Testis (tissue), 3 donors: ENCODE results near the gene PRR32. TPM values are rescaled to one million over a fixed set of nuclear protein-coding genes. Genes with fewer than 3 reads are reported as not detected.

Experiments used
- DNase-seq: peaks from one replicate; pipeline ENCODE4 v3.0.0-alpha.2; 2019
- H3K27ac ChIP-seq, 2 donors: fragments of 200-600 bp; sonication (generic); one replicate each; pipeline ENCODE4 v1.5.1; 2019
- H3K27me3 ChIP-seq: fragments of 200-600 bp; sonication (generic); one replicate; pipeline ENCODE4 v1.5.1; 2019
- H3K36me3 ChIP-seq: fragments of 200-600 bp; sonication (generic); one replicate; pipeline ENCODE4 v1.5.1; 2017; ENCODE audit warnings: low read depth; ENCODE audit errors: missing control alignments
- H3K4me1 ChIP-seq: fragments of 200-600 bp; sonication (generic); one replicate; pipeline ENCODE4 v1.5.1; 2019
- H3K4me3 ChIP-seq, 2 donors: fragments of 200-600 bp; sonication (generic); one replicate each; pipeline ENCODE4 v1.5.1; 2017 to 2019
- H3K9me3 ChIP-seq: fragments of 200-600 bp; sonication (generic); one replicate; pipeline ENCODE4 v1.5.1; 2017
- CTCF ChIP-seq, 3 experiments: fragments of 450-650 bp in 2 of 3; fragments of 200-600 bp in 1 of 3; sonication (generic) in 1 of 3; IDR thresholded peaks; one replicate each; pipeline ENCODE4 v1.5.1; 2016 to 2019; ENCODE audit warnings: antibody characterized with exemption in 3 of 3, mild to moderate bottlenecking in 2 of 3, moderate library complexity in 1 of 3
- POLR2A ChIP-seq: fragments of 450-650 bp; IDR thresholded peaks from one replicate; pipeline ENCODE4 v1.6.1; 2017; ENCODE audit warnings: antibody characterized with exemption, mild to moderate bottlenecking, moderate library complexity
- WGBS, 2 donors: methylation state at CpG; one replicate each; pipeline ENCODE4 v1.1.5; 2018; 5-methylcytosine and 5-hydroxymethylcytosine counted together
- intact Hi-C: fragments of 100-400 bp; cut with DNase I; formaldehyde crosslinking; loops from one replicate; pipeline ENCODE4 v1.15.1; 2023; ENCODE audit warnings: low total_unique reads
- polyA plus RNA-seq: library from polyadenylated mRNA; stranded (reverse); fragments of 350-450 nt; fragmentation: Illumina TruSeq; extraction: RNeasy Lipid Tissue Mini Kit (QIAGEN cat#74804); gene quantifications from one replicate; pipeline ENCODE4 v1.2.3, GENCODE V29; 2014; ENCODE audit warnings: low read depth, low replicate concordance; ENCODE audit not compliant: insufficient read depth
- total RNA-seq, 2 donors: library from RNA; depleted of rRNA; stranded (reverse); fragments of >200 nt; gene quantifications; one replicate each; pipeline ENCODE4 v1.2.3, GENCODE V29; 2016

PRR32 gene
- total and polyA plus RNA-seq, 3 donors from 2014 or later = not detected

DNA sequence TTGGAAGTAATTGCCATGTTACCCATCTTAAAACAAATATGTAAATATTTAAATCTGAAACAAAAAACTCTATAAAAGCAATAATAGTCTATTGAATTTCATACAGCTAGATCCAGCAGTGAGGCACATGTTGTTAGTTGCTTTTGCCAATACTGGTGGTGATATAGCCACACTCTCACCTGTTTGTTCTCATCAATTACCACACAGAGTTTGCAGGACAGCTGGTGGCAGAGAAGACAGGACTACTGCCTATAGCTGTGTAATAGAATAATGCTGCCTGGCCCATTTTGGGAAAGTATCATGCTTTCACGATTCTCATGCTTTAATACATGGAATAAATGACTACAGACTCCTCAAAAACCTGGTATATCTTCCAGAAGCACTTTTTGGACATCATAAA lies 3.7 kb upstream of the PRR32 start:
- no peaks in the 10 kb centered on the region for H3K4me1 ChIP-seq
- WGBS, 2 donors = 57 to 87% methylated on average over 1 of the region's 1 CpG
- intact Hi-C loops = no loop called here

GRCh38 chrX:126820700-126821420 lies 1.3 kb downstream of the PRR32 start:
- WGBS, 2 donors = 81 to 90% methylated on average over 3 to 12 of the region's 13 CpGs
- Histone ChIP-seq H3K9me3 (no peaks in the 10 kb centered on the region), H3K4me1 (no peaks in the 10 kb centered on the region), H3K4me3 (no peak overlapping the region), H3K27me3 (no peaks in the 10 kb centered on the region), H3K27ac (no peak overlapping the region), H3K36me3 (no peaks in the 10 kb centered on the region)
- intact Hi-C loops = no loop called here
- TF ChIP-seq POLR2A (no peak), CTCF (IDR thresholded peaks at IDR 0.05) (no peak)
- no peak for DNase-seq

More for the DNA sequence above, 3.7 kb upstream of the PRR32 start:
- no peak for DNase-seq
- no peaks in the 10 kb centered on the region for H3K27me3 ChIP-seq
- H3K27ac ChIP-seq = no peak overlapping the region
- no peak overlapping the region for H3K4me3 ChIP-seq
- H3K36me3 ChIP-seq = no peaks in the 10 kb centered on the region
- H3K9me3 ChIP-seq = no peaks in the 10 kb centered on the region
- TF ChIP-seq POLR2A (no peak), CTCF (IDR thresholded peaks at IDR 0.05) (no peak)

- no peaks in the 10 kb centered on the region for H3K4me1 ChIP-seq
- intact Hi-C loops = no loop called here
- no peak overlapping the region for H3K27ac ChIP-seq
- H3K4me3 ChIP-seq = no peak overlapping the region
- DNase-seq = no peak
- H3K9me3 ChIP-seq = no peaks in the 10 kb centered on the region
- 61 to 64% methylated on average over 2 of the region's 2 CpGs for WGBS, 2 donors
- no peak for TF ChIP-seq POLR2A
- no peak for TF ChIP-seq CTCF (IDR thresholded peaks at IDR 0.05)
- H3K36me3 ChIP-seq = no peaks in the 10 kb centered on the region
- H3K27me3 ChIP-seq = no peaks in the 10 kb centered on the region
Observed at GRCh38 chrX:126824338-126825007, 4.9 kb downstream of the PRR32 start.

- no peaks in the 10 kb centered on the region for H3K27me3 ChIP-seq
- H3K9me3 ChIP-seq = no peaks in the 10 kb centered on the region
- no peaks in the 10 kb centered on the region for H3K4me1 ChIP-seq
- intact Hi-C loops = no loop called here
- no peak overlapping the region for H3K27ac ChIP-seq
- DNase-seq = no peak
- no peaks in the 10 kb centered on the region for H3K36me3 ChIP-seq
- TF ChIP-seq POLR2A (no peak), CTCF (IDR thresholded peaks at IDR 0.05) (no peak)
- WGBS, 2 donors = 68 to 71% methylated on average over 1 of the region's 1 CpG
- no peak overlapping the region for H3K4me3 ChIP-seq
Observed at GRCh38 chrX:126825566-126826193, 6.2 kb downstream of the PRR32 start.
